Measurements from ENCODE around the gene VWA3B. TPM values are rescaled to one million over a fixed set of nuclear protein-coding genes. Genes with fewer than 3 reads are reported as not detected.

VWA3B gene
- total and polyA plus RNA-seq, 8 donors: 0.03 to 134 (median 2.2) TPM; not detected in 2

GRCh38 chr2:98170076-98170475 is 83.1 kb downstream of the VWA3B start:
- no peak for DNase-seq
- intact Hi-C loops (cut with DNase I; ENCODE audit: low total_unique reads): no loop called here
- TF ChIP-seq, protein P1, sequence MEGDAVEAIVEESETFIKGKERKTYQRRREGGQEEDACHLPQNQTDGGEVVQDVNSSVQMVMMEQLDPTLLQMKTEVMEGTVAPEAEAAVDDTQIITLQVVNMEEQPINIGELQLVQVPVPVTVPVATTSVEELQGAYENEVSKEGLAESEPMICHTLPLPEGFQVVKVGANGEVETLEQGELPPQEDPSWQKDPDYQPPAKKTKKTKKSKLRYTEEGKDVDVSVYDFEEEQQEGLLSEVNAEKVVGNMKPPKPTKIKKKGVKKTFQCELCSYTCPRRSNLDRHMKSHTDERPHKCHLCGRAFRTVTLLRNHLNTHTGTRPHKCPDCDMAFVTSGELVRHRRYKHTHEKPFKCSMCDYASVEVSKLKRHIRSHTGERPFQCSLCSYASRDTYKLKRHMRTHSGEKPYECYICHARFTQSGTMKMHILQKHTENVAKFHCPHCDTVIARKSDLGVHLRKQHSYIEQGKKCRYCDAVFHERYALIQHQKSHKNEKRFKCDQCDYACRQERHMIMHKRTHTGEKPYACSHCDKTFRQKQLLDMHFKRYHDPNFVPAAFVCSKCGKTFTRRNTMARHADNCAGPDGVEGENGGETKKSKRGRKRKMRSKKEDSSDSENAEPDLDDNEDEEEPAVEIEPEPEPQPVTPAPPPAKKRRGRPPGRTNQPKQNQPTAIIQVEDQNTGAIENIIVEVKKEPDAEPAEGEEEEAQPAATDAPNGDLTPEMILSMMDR (IDR thresholded peaks at IDR 0.05): no peak
- TF ChIP-seq EP300 (IDR thresholded peaks at IDR 0.05): no peak
- TF ChIP-seq POLR2A (IDR thresholded peaks at IDR 0.05): no peak
- TF ChIP-seq POLR2AphosphoS5 (IDR thresholded peaks at IDR 0.05): no peak
- no peak overlapping the region for H3K4me3 ChIP-seq
- H3K36me3 ChIP-seq: no peaks in the 10 kb centered on the region
- WGBS, 5 donors: 83 to 90% (median 86%) methylated on average over 3 of the region's 3 CpGs
- H3K9me3 ChIP-seq: no peaks in the 10 kb centered on the region
- no peaks in the 10 kb centered on the region for H3K27me3 ChIP-seq
- no peak overlapping the region for H3K27ac ChIP-seq
- H3K4me1 ChIP-seq: no peaks in the 10 kb centered on the region

GRCh38 chr2:98172150-98172765 is 85.3 kb downstream of the VWA3B start:
- intact Hi-C loops (cut with DNase I; ENCODE audit: low total_unique reads): no loop called here
- Histone ChIP-seq H3K27ac (no peak overlapping the region), H3K9me3 (no peaks in the 10 kb centered on the region), H3K27me3 (peaks cover 0 to 13% (median 0%) of the 10 kb centered on the region in 3 donors), H3K4me3 (no peak overlapping the region), H3K36me3 (no peaks in the 10 kb centered on the region), H3K4me1 (no peaks in the 10 kb centered on the region)
- no peak for DNase-seq
- TF ChIP-seq, protein P1 (IDR thresholded peaks at IDR 0.05): no peak
- TF ChIP-seq POLR2AphosphoS5 (IDR thresholded peaks at IDR 0.05) (no peak), POLR2A (IDR thresholded peaks at IDR 0.05) (no peak), EP300 (IDR thresholded peaks at IDR 0.05) (no peak)
- WGBS, 5 donors: 88 to 94% (median 91%) methylated on average over 13 to 14 of the region's 14 CpGs

GRCh38 chr2:98172951-98173350 is 86.0 kb downstream of the VWA3B start:
- H3K36me3 ChIP-seq: no peaks in the 10 kb centered on the region
- no peak overlapping the region for H3K4me3 ChIP-seq
- TF ChIP-seq EP300 (IDR thresholded peaks at IDR 0.05): no peak
- TF ChIP-seq POLR2A (IDR thresholded peaks at IDR 0.05): no peak
- no peak for TF ChIP-seq POLR2AphosphoS5 (IDR thresholded peaks at IDR 0.05)
- TF ChIP-seq, protein P1 (IDR thresholded peaks at IDR 0.05): no peak
- no peak overlapping the region for H3K27ac ChIP-seq
- no peak for DNase-seq
- 78 to 87% (median 84%) methylated on average over 2 of the region's 2 CpGs for WGBS, 5 donors
- peaks cover 0 to 15% (median 0%) of the 10 kb centered on the region in 3 donors for H3K27me3 ChIP-seq
- no peaks in the 10 kb centered on the region for H3K9me3 ChIP-seq
- no peaks in the 10 kb centered on the region for H3K4me1 ChIP-seq
- intact Hi-C loops (cut with DNase I; ENCODE audit: low total_unique reads): no loop called here

GRCh38 chr2:98175811-98176210 is 88.8 kb downstream of the VWA3B start:
- intact Hi-C loops (cut with DNase I; ENCODE audit: low total_unique reads): no loop called here
- Histone ChIP-seq H3K36me3 (no peaks in the 10 kb centered on the region), H3K4me1 (no peaks in the 10 kb centered on the region), H3K9me3 (no peaks in the 10 kb centered on the region), H3K4me3 (no peak overlapping the region), H3K27me3 (peaks cover 0 to 32% (median 0%) of the 10 kb centered on the region in 3 donors), H3K27ac (no peak overlapping the region)
- TF ChIP-seq, protein P1 (IDR thresholded peaks at IDR 0.05): peak in 1 of 7 experiments; percentile 20
- TF ChIP-seq POLR2A (IDR thresholded peaks at IDR 0.05) (no peak), POLR2AphosphoS5 (IDR thresholded peaks at IDR 0.05) (no peak)
- 46 to 57% (median 49%) methylated on average over 6 of the region's 6 CpGs for WGBS, 5 donors
- DNase-seq: peak in 1 of 2 donors; percentile 36
